Omental fat pad (tissue), 4 donors: Measurements from ENCODE around the gene RCSD1. TPM values are rescaled to one million over a fixed set of nuclear protein-coding genes. Genes with fewer than 3 reads are reported as not detected.

Experiments used
- ATAC-seq: fragments of 150-250 bp; one replicate; pipeline ENCODE4 v1.9.1; 2016; ENCODE audit warnings: mild to moderate bottlenecking, moderate library complexity; ENCODE audit not compliant: low FRiP score
- DNase-seq: peaks from one replicate; pipeline ENCODE4 v3.0.0-alpha.2; 2019; ENCODE audit warnings: low spot score
- CTCF ChIP-seq, 3 donors: fragments of 450-650 bp; IDR thresholded peaks; one replicate each; pipeline ENCODE4 v1.5.1; 2016 to 2017; ENCODE audit warnings: antibody characterized with exemption in 3 of 3, mild to moderate bottlenecking in 3 of 3, moderate library complexity in 2 of 3
- total RNA-seq, 4 donors: library from RNA; depleted of rRNA; stranded (reverse); fragments of >200 nt; gene quantifications; one replicate each; pipeline ENCODE4 v1.1.0, GENCODE V29; 2016

Gene RCSD1
- total RNA-seq, 4 donors from 2014 or later, result 11.3 to 37.5 (median 16.2) TPM

GRCh38 chr1:167643441-167643840, 13.4 kb downstream of the RCSD1 start:
- TF ChIP-seq CTCF (IDR thresholded peaks at IDR 0.05), result no peak
- DNase-seq (no peak), ATAC-seq (no peak)

GRCh38 chr1:167644551-167644950, 14.5 kb downstream of the RCSD1 start:
- DNase-seq, result no peak
- TF ChIP-seq CTCF (IDR thresholded peaks at IDR 0.05), result no peak
- ATAC-seq, result no peak

GRCh38 chr1:167645140-167645541, 15.1 kb downstream of the RCSD1 start:
- ATAC-seq (no peak), DNase-seq (no peak)
- no peak for TF ChIP-seq CTCF (IDR thresholded peaks at IDR 0.05)

GRCh38 chr1:167645625-167646414, 15.8 kb downstream of the RCSD1 start:
- DNase-seq (no peak), ATAC-seq (no peak)
- TF ChIP-seq CTCF (IDR thresholded peaks at IDR 0.05), result no peak

DNA sequence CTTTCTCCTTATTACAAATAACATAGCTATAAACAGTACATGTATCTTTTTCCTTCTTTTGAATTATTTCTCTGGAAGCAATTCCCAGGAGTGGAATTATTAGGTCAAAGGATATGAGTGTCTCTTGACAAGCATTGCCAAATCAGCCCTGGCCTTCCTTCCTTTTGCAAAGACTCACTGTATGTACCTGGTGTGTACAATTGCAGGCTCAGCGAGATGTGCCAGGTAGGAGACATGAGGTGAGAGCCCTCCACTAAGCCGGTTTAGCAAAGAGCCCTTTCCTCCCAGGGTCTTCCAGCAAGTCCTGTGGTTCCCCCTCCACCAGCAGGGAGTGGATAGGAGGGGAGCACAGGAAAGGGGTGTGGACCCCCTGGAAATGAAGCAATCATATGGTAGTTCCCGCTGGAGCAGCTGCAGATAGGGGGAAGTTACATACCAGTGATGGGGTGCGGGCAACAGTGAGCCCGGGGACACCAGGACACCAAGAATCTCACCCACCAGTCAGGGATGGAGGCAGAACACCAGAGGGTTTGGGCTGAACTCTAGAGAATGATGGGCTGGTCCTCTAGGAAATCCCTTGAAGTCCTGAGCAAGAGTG, 18.3 kb downstream of the RCSD1 start:
- ATAC-seq, result peak; percentile 31
- DNase-seq, result no peak
- no peak for TF ChIP-seq CTCF (IDR thresholded peaks at IDR 0.05)

DNA sequence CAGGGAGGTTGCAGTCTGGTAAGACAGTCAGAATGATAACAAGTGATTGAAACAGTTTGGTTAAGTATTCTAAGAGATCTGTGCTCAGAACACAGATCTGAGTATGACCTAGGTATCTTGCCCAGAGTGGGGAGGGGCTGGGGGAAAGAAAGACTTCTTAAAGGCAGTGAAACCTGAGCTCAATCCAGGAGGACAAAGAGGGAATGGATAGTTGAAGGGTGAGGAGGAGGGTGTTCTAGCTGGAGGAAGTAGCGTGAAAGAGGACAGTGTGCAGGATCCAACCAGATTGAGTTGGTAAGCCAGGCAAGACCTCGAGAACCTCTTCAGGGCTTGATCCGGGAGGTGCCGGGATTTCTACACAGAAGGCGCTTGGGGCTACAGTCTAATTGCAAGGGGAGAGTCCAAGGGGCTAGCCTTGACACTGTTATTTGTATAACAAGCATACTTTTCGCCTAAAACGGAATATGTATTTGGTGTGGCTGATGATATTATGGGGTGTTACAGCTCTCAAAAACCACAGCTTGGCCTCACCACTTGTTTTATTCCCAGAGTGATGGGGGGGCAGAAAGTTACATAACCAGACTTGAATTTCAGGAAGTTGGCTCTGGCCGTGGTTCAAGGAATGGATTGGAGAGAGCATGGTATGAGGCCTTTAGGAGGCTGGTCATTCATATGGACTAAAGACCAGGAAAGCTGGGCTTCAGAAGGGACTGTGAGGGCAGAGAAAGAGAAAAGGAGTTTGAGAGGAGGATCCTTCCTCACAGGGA, 19.1 kb downstream of the RCSD1 start:
- ATAC-seq (no peak), DNase-seq (no peak)
- TF ChIP-seq CTCF (IDR thresholded peaks at IDR 0.05), result no peak
